H1 (cell line): ENCODE results near the gene DHRS1. TPM values are rescaled to one million over a fixed set of nuclear protein-coding genes. Genes with fewer than 3 reads are reported as not detected.

Experiments used
- CTCF ChIA-PET: fragments of 300-600 bp; sonication (Branson Sonifier 250); formaldehyde crosslinking; loops from one replicate; lab custom pipeline; 2021; ENCODE audit not compliant: partially characterized antibody; lab: Charles Lee
- POLR2A ChIA-PET: fragments of 300-600 bp; sonication (Branson Sonifier 250); formaldehyde crosslinking; loops from one replicate; lab custom pipeline; 2021; ENCODE audit warnings: inconsistent platforms; ENCODE audit not compliant: partially characterized antibody; lab: Charles Lee
- DNase-seq, 2 experiments: peaks; one replicate each; pipeline versions ENCODE4 v3.0.0 to v3.0.0-alpha.2; 2010 to 2022; ENCODE audit warnings: low spot score in 2 of 2, low read depth in 1 of 2, mixed read lengths in 1 of 2
- FAIRE-seq: peaks from 2 replicates; lab custom pipeline; 2011; peaks lifted over from hg19 to GRCh38; lab: Jason Lieb, UNC
- H2AFZ ChIP-seq: 2 replicates; pipeline ENCODE4 v1.8.1; 2012; ENCODE audit warnings: low read length, inconsistent platforms
- H2AK5ac ChIP-seq: 2 replicates; pipeline ENCODE4 v1.6.1; 2013; ENCODE audit warnings: low read depth, low read length
- H2BK120ac ChIP-seq: replicated peaks from 2 replicates; pipeline ENCODE3; 2013; ENCODE audit warnings: low read depth, low read length, inconsistent platforms
- H2BK12ac ChIP-seq: 2 replicates; pipeline ENCODE4 v1.6.1; 2013; ENCODE audit warnings: low read depth, low read length
- H2BK15ac ChIP-seq: 2 replicates; pipeline ENCODE4 v1.6.1; 2013; ENCODE audit warnings: low read length
- H2BK20ac ChIP-seq: 2 replicates; pipeline ENCODE4 v1.6.1; 2013; ENCODE audit warnings: low read length
- H2BK5ac ChIP-seq: 2 replicates; pipeline ENCODE4 v1.6.1; 2013; ENCODE audit warnings: low read depth, low read length
- H3K14ac ChIP-seq: 2 replicates; pipeline ENCODE4 v1.6.1; 2013; ENCODE audit warnings: inconsistent platforms; ENCODE audit not compliant: insufficient read length
- H3K18ac ChIP-seq: 2 replicates; pipeline ENCODE4 v1.6.1; 2013; ENCODE audit warnings: low read length; ENCODE audit errors: extremely low read depth
- H3K23ac ChIP-seq: 2 replicates; pipeline ENCODE4 v1.6.1; 2013; ENCODE audit warnings: inconsistent platforms; ENCODE audit not compliant: insufficient read length
- H3K23me2 ChIP-seq: 2 replicates; pipeline ENCODE4 v1.6.1; 2013; ENCODE audit warnings: low read depth, low read length
- H3K27ac ChIP-seq: 2 replicates; pipeline ENCODE4 v1.6.1; 2011; ENCODE audit warnings: low read depth, low read length, inconsistent platforms
- H3K27me3 ChIP-seq, 4 experiments: replicated peaks in 1 of 4; 1 replicate in 1 of 4; 2 replicates in 3 of 4; pipeline versions ENCODE4 v1.6.1 to v1.8.1; 2011 to 2013; ENCODE audit warnings: low read length in 3 of 4, mild to moderate bottlenecking in 3 of 4, inconsistent platforms in 2 of 4, mixed read lengths in 2 of 4, moderate library complexity in 1 of 4; ENCODE audit not compliant: control insufficient read depth in 3 of 4, insufficient read depth in 3 of 4; ENCODE audit errors: extremely low read depth in 1 of 4
- H3K36me3 ChIP-seq, 4 experiments: 2 replicates each; pipeline versions ENCODE4 v1.6.1 to v1.8.1; 2011 to 2013; ENCODE audit warnings: mild to moderate bottlenecking in 4 of 4, low read length in 3 of 4, moderate library complexity in 2 of 4, control low read depth in 1 of 4, inconsistent platforms in 1 of 4; ENCODE audit not compliant: insufficient read depth in 4 of 4, control insufficient read depth in 2 of 4
- H3K4ac ChIP-seq: replicated peaks from 2 replicates; pipeline ENCODE3; 2013; ENCODE audit warnings: low read length, low read depth, mixed read lengths, inconsistent platforms; ENCODE audit not compliant: insufficient read length
- H3K4me1 ChIP-seq, 4 experiments: replicated peaks in 1 of 4; 1 replicate in 1 of 4; 2 replicates in 3 of 4; pipeline versions ENCODE4 v1.6.1 to v1.8.1; 2011 to 2013; ENCODE audit warnings: low read length in 3 of 4, inconsistent platforms in 2 of 4, mixed read lengths in 1 of 4; ENCODE audit not compliant: insufficient read depth in 4 of 4, control insufficient read depth in 3 of 4
- H3K4me2 ChIP-seq, 2 experiments: 2 replicates each; pipeline versions ENCODE4 v1.6.1 to v1.8.1; 2011 to 2013; ENCODE audit warnings: low read depth in 2 of 2, low read length in 2 of 2, control low read depth in 1 of 2, inconsistent platforms in 1 of 2, mild to moderate bottlenecking in 1 of 2; ENCODE audit not compliant: insufficient read depth in 1 of 2
- H3K4me3 ChIP-seq, 4 experiments: fragments of 200-600, 300-600 bp in 1 of 4; sonication (generic), shearing (Covaris generic), sonication (Bioruptor Twin) in 1 of 4; 2 replicates each; pipeline versions ENCODE4 v1.5.1 to v1.8.1; 2011 to 2016; ENCODE audit warnings: low read length in 4 of 4, low read depth in 3 of 4, control low read depth in 2 of 4, inconsistent platforms in 2 of 4, mild to moderate bottlenecking in 2 of 4, mixed read lengths in 1 of 4, moderate library complexity in 1 of 4; ENCODE audit not compliant: insufficient read depth in 2 of 4; ENCODE audit errors: extremely low read depth in 1 of 4
- H3K56ac ChIP-seq: replicated peaks from 2 replicates; pipeline ENCODE3; 2013; ENCODE audit warnings: low read depth, mild to moderate bottlenecking, mixed read lengths, low read length, inconsistent platforms; ENCODE audit not compliant: insufficient read length
- H3K79me1 ChIP-seq: 2 replicates; pipeline ENCODE4 v1.6.1; 2013; ENCODE audit warnings: low read depth, low read length, control low read depth
- H3K79me2 ChIP-seq, 2 experiments: 2 replicates each; pipeline versions ENCODE4 v1.6.1 to v1.8.1; 2012 to 2013; ENCODE audit warnings: low read length in 2 of 2, mild to moderate bottlenecking in 2 of 2, inconsistent platforms in 1 of 2; ENCODE audit not compliant: insufficient read depth in 2 of 2, control insufficient read depth in 1 of 2
- H3K9ac ChIP-seq, 4 experiments: replicated peaks in 1 of 4; 1 replicate in 1 of 4; 2 replicates in 3 of 4; pipeline versions ENCODE4 v1.6.1 to v1.8.1; 2011 to 2013; ENCODE audit warnings: low read depth in 3 of 4, low read length in 3 of 4, control low read depth in 2 of 4, mild to moderate bottlenecking in 2 of 4, moderate library complexity in 2 of 4, inconsistent platforms in 1 of 4; ENCODE audit errors: extremely low read depth in 1 of 4
- H3K9me3 ChIP-seq, 2 experiments: 2 replicates each; pipeline versions ENCODE4 v1.6.1 to v1.8.1; 2012 to 2013; ENCODE audit warnings: mild to moderate bottlenecking in 2 of 2, moderate library complexity in 2 of 2, control low read depth in 1 of 2, inconsistent platforms in 1 of 2, low read depth in 1 of 2, low read length in 1 of 2, mixed read lengths in 1 of 2; ENCODE audit not compliant: insufficient read depth in 2 of 2
- H4K20me1 ChIP-seq, 2 experiments: replicated peaks in 1 of 2; 2 replicates each; pipeline versions ENCODE3 to v1.8.1; 2011 to 2013; ENCODE audit warnings: inconsistent platforms in 2 of 2, low read length in 2 of 2, mild to moderate bottlenecking in 1 of 2; ENCODE audit not compliant: insufficient read depth in 2 of 2, control insufficient read depth in 1 of 2
- H4K5ac ChIP-seq: 2 replicates; pipeline ENCODE4 v1.6.1; 2013; ENCODE audit warnings: low read length, low read depth, mixed read lengths, inconsistent platforms; ENCODE audit not compliant: insufficient read length
- H4K8ac ChIP-seq: 2 replicates; pipeline ENCODE4 v1.8.0; 2013; ENCODE audit warnings: mild to moderate bottlenecking, moderate library complexity, low read length, inconsistent platforms; ENCODE audit not compliant: insufficient read depth; ENCODE audit errors: extremely low read depth
- H4K91ac ChIP-seq: replicated peaks from 2 replicates; pipeline ENCODE3; 2013; ENCODE audit warnings: low read length, mixed read lengths, inconsistent platforms; ENCODE audit not compliant: insufficient read length
- BRCA1 ChIP-seq: IDR thresholded peaks from 2 replicates; pipeline ENCODE4 v1.6.1; 2012; ENCODE audit warnings: low read depth, low read length, improper control_type of control experiment
- CTBP2 ChIP-seq: IDR thresholded peaks from 2 replicates; pipeline ENCODE4 v1.7.0; 2011; ENCODE audit warnings: borderline replicate concordance, mild to moderate bottlenecking, moderate library complexity, mixed read lengths, low read length; ENCODE audit not compliant: insufficient read depth, insufficient read length
- HDAC6 ChIP-seq: IDR thresholded peaks from one replicate; pipeline ENCODE4 v1.7.1; 2012; ENCODE audit warnings: low read depth, mild to moderate bottlenecking, inconsistent platforms, low read length, moderate library complexity
- KDM1A ChIP-seq: fragments of 200-600, 300-600 bp; sonication (generic); IDR thresholded peaks from 2 replicates; pipeline ENCODE4 v1.7.1; 2016; ENCODE audit warnings: mild to moderate bottlenecking, low read length, borderline replicate concordance
- MAFK ChIP-seq: IDR thresholded peaks from 2 replicates; pipeline ENCODE4 v1.6.1; 2012; ENCODE audit warnings: low read depth, mild to moderate bottlenecking, improper control_type of control experiment, low read length
- NANOG ChIP-seq: IDR thresholded peaks from 2 replicates; pipeline ENCODE4 v1.6.1; 2011; ENCODE audit warnings: low read length, low read depth, mild to moderate bottlenecking, inconsistent platforms; ENCODE audit not compliant: insufficient read depth, poor library complexity, severe bottlenecking
- NRF1 ChIP-seq: IDR thresholded peaks from 2 replicates; pipeline ENCODE4 v1.6.1; 2011; ENCODE audit warnings: mild to moderate bottlenecking, low read depth, low read length, improper control_type of control experiment
- PHF8 ChIP-seq: fragments of 200-600 bp; sonication (generic); conservative IDR thresholded peaks from 2 replicates; pipeline ENCODE4 v1.7.1; 2012; ENCODE audit warnings: low read depth, mild to moderate bottlenecking, inconsistent platforms, low read length, moderate library complexity
- POLR2A ChIP-seq, 2 experiments: IDR thresholded peaks; 1 replicate in 1 of 2; 2 replicates in 1 of 2; pipeline ENCODE4 v1.6.1; 2011; ENCODE audit warnings: low read depth in 2 of 2, low read length in 2 of 2, mild to moderate bottlenecking in 2 of 2; ENCODE audit errors: control extremely low read depth in 1 of 2
- RFX5 ChIP-seq: IDR thresholded peaks from 2 replicates; pipeline ENCODE4 v1.6.1; 2011; ENCODE audit warnings: low read depth, low read length, improper control_type of control experiment, borderline replicate concordance
- ZNF274 ChIP-seq: IDR thresholded peaks from 2 replicates; pipeline ENCODE4 v1.7.0; 2012; ENCODE audit warnings: low read length, borderline replicate concordance; ENCODE audit errors: extremely low read depth
- WGBS, 2 experiments: shearing (Covaris generic) in 1 of 2; methylation state at CpG; one replicate each; pipeline versions ENCODE4 v1.1.6 to v1.1.7; 2013 to 2015; ENCODE audit warnings: low lambda C conversion rate in 2 of 2, mixed read lengths in 2 of 2, inconsistent platforms in 1 of 2, low coverage in 1 of 2, missing lambda C conversion rate in 1 of 2; ENCODE audit not compliant: insufficient replicate concordance in 2 of 2, insufficient coverage in 1 of 2, insufficient read length in 1 of 2; ENCODE audit errors: extremely low coverage in 1 of 2, missing lambda C conversion rate in 1 of 2; 5-methylcytosine and 5-hydroxymethylcytosine counted together
- polyA plus RNA-seq, 7 experiments: library from polyadenylated mRNA; depleted of rRNA in 3 of 7; stranded (reverse) in 5 of 7; unstranded in 2 of 7; fragments of >200 nt in 5 of 7; fragments of 200-250 nt in 2 of 7; gene quantifications; 1 replicate in 5 of 7; 2 replicates in 1 of 7; 4 replicates in 1 of 7; pipeline versions ENCODE4 v1.2.1 to v1.2.3, GENCODE V29; 2011 to 2013; ENCODE audit warnings: missing spikeins in 2 of 7, mixed read lengths in 2 of 7
- total RNA-seq: library from RNA; stranded (reverse); fragmentation: NEBNext Ultra II Directional; extraction: Animal tissue kit (Norgen Biotek cat#: 25700); gene quantifications from 2 replicates; pipeline ENCODE4 v1.2.1, GENCODE V29; 2021

The DHRS1 gene
- total and polyA plus RNA-seq, 2 of the 8 experiments (the other 6 are each of a cell fraction or from before 2014, with no cell fraction given), result 8.8 to 31.7 TPM

DNA sequence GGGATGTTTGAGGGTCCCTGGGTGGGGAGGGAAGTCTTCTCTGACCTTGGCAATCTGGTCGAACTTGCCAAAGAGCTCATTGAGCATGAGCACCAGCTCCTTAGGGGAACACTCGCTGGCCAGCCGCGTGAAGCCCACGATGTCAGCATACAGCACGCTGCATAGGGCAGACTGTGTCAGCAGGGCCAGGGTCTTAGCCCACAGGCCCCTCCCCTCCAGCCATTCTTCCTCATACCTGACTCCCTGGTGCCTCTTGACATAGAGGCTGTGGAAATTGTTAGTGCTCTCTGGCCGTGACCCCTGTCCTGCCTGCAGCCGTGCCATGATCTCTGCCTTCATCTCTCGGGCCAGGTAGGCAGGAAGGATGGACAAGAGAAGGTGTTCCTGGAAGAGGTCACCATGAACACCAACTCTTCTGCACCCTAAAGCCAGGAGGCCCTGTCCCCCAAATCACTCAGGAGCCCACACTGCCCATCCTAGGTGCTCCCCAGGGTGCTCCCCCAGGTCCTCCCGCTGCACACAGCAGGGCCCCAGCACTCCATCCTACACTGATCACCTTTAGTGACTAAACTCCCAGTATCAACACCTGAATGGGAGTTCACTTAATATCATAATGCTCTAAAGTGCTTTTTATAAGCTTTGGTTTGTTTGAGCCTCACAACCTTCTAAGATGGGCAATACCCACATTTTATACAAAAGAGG is 31.5 kb upstream of the DHRS1 start:
- no peak overlapping the region for H2BK15ac ChIP-seq
- H2BK120ac ChIP-seq, result no peak overlapping the region
- FAIRE-seq (no peak), DNase-seq (no peak)
- no peak overlapping the region for H2BK5ac ChIP-seq
- no peaks in the 10 kb centered on the region for H3K79me1 ChIP-seq
- ChIA-PET CTCF (interaction anchor here (0.7 to 27.8 kb wide), 16 partner anchors 9 to 123 kb away, joined by 3 to 664 read pairs (median 13); partner anchors contain the start of genes CBLN3, CIDEB, KHNYN and LTB4R), POLR2A (interaction anchor here (1.2 to 5.8 kb wide), 4 partner anchors 15 to 111 kb away, joined by 3 to 46 read pairs (median 3); partner anchors contain the start of genes CBLN3 and KHNYN)
- peaks cover 0 to 2% of the 10 kb centered on the region in 2 experiments for H4K20me1 ChIP-seq
- no peak overlapping the region for H3K23ac ChIP-seq
- H4K5ac ChIP-seq, result no peak overlapping the region
- no peak overlapping the region; a peak in 1 of 4 replicates for H3K4me2 ChIP-seq
- no peak overlapping the region for H3K14ac ChIP-seq
- no peak overlapping the region for H4K91ac ChIP-seq
- H3K23me2 ChIP-seq, result peaks cover 18% of the 10 kb centered on the region
- 84% methylated on average over 10 of the region's 10 CpGs; no CpG with 5 or more reads in 1 of the 2 experiments for WGBS, 2 experiments
- no peak overlapping the region for H2BK20ac ChIP-seq
- 0 out of 8 replicates have a peak overlapping the region, but pooled peaks of 1 of the 4 experiments have one; percentile 62 for H3K4me3 ChIP-seq
- no peaks in the 10 kb centered on the region for H3K9me3 ChIP-seq
- no peak overlapping the region for H3K56ac ChIP-seq
- H3K18ac ChIP-seq, result no peak overlapping the region
- H3K27ac ChIP-seq, result no peak overlapping the region
- H2BK12ac ChIP-seq, result no peak overlapping the region
- no peaks in the 10 kb centered on the region for H3K36me3 ChIP-seq
- no peak overlapping the region for H3K4ac ChIP-seq
- H3K4me1 ChIP-seq, result peaks cover 0 to 16% (median 9%) of the 10 kb centered on the region in 4 experiments; a peak in 5 of 7 replicates
- no peak overlapping the region for H2AFZ ChIP-seq
- H2AK5ac ChIP-seq, result no peak overlapping the region
- H3K27me3 ChIP-seq, result peaks cover 30 to 72% (median 46%) of the 10 kb centered on the region in 4 experiments
- no peak overlapping the region for H3K9ac ChIP-seq
- H4K8ac ChIP-seq, result no peak overlapping the region; the same call in 1 of the 2 replicates
- H3K79me2 ChIP-seq, result no peaks in the 10 kb centered on the region
- TF ChIP-seq KDM1A (no peak), POLR2A (IDR thresholded peaks at IDR 0.05; ENCODE audit: control extremely low read depth in 1 of 2, low read depth in 2 of 2, low read length in 2 of 2) (no peak), PHF8 (no peak), BRCA1 (no peak), MAFK (no peak), CTBP2 (no peak), NANOG (no peak), ZNF274 (no peak), HDAC6 (no peak), RFX5 (no peak), NRF1 (no peak)
